Left ventricle myocardium inferior (tissue), 1 donor: ENCODE data around the gene DLK1. TPM values are rescaled to one million over a fixed set of nuclear protein-coding genes. Genes with fewer than 3 reads are reported as not detected.

Experiments
- DNase-seq: peaks from one replicate; pipeline ENCODE4 v3.0.0-alpha.2; 2020
- H3K27ac ChIP-seq: fragments of 200-600 bp; replicated peaks from 2 replicates; pipeline ENCODE4 v1.8.0; 2021
- H3K27me3 ChIP-seq: fragments of 200-600 bp; 2 replicates; pipeline ENCODE4 v1.8.0; 2021; ENCODE audit warnings: low read depth
- H3K36me3 ChIP-seq: fragments of 200-600 bp; 2 replicates; pipeline ENCODE4 v1.8.0; 2021
- H3K4me1 ChIP-seq: fragments of 200-600 bp; 2 replicates; pipeline ENCODE4 v1.8.0; 2021
- H3K4me3 ChIP-seq: fragments of 200-600 bp; 2 replicates; pipeline ENCODE4 v1.8.0; 2021; ENCODE audit warnings: mild to moderate bottlenecking, moderate library complexity
- H3K9me3 ChIP-seq: fragments of 200-600 bp; replicated peaks from 2 replicates; pipeline ENCODE4 v1.8.0; 2021
- CTCF ChIP-seq: fragments of 200-600 bp; IDR thresholded peaks from 2 replicates; pipeline ENCODE4 v1.8.0; 2021; ENCODE audit warnings: antibody characterized with exemption, mild to moderate bottlenecking, borderline replicate concordance
- intact Hi-C: fragments of 100-400 bp; cut with micrococcal nuclease; formaldehyde crosslinking; loops from one replicate; pipeline ENCODE4 v1.11.0; 2022
- total RNA-seq: library from RNA; stranded (reverse); fragmentation: NEBNext Ultra II Directional; extraction: Animal tissue kit (Norgen Biotek cat#: 25700); gene quantifications from one replicate; pipeline ENCODE4 v1.2.1, GENCODE V29; 2021
- donor health status: DM: no; HTN: yes; CAD: no; lungs with severe emphysema.

DLK1 gene
- total RNA-seq, 1 donor from 2014 or later, result 2.8 TPM

DNA sequence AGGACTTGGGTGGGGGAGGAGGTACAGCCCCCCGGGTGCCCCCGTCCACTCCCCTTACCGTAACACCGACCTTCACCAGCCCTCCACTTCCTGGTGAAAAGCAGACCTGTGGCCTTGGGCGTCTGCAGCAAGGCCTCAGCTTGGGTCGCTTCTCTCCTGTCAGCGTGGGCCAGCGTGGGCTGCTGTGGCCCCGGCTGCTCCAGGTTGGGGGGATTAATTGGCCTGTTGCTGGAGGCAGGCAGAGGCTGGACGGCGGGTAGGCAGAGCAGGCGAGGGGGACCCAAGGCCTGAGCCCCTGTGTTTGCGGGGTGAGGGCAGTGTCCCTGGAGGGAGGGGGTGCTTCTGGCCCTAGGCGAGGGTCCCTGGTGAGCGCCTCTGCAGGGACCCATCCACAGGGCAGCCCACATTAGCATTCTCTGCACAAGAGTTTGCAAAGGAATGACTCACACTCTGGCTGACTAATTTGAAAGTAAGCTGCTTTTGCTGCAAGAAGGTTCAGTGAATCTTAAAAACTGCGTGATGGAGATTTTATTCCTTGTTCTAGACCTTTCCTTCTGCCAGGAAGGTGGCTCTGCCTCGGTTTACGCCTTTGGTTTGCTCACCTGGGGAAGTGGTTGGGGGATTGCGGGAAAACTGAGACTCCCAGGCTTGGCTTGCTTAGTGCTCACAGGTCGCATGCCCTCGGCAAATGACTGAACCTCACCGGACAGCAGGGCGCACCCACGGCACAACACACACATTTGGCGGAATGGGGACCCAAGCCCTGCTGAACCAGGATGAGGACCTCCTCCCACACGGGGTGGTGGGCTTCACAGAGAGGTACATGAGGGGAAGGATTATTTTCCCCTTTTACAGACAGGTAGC, 37.9 kb upstream of the DLK1 start:
- Histone ChIP-seq H3K36me3 (no peaks in the 10 kb centered on the region), H3K4me3 (no peak overlapping the region), H3K27me3 (peaks cover 68% of the 10 kb centered on the region), H3K27ac (no peak overlapping the region), H3K4me1 (peaks cover 3% of the 10 kb centered on the region), H3K9me3 (no peaks in the 10 kb centered on the region)
- no peak for DNase-seq
- TF ChIP-seq CTCF, result no peak
- intact Hi-C loops, result no loop called here

- H3K36me3 ChIP-seq, result no peaks in the 10 kb centered on the region
- intact Hi-C loops, result no loop called here
- H3K27me3 ChIP-seq, result peaks cover 87% of the 10 kb centered on the region
- peaks cover 3% of the 10 kb centered on the region for H3K4me1 ChIP-seq
- no peaks in the 10 kb centered on the region for H3K9me3 ChIP-seq
- no peak overlapping the region for H3K27ac ChIP-seq
- H3K4me3 ChIP-seq, result no peak overlapping the region
- DNase-seq, result no peak
- TF ChIP-seq CTCF, result no peak
These were observed 36.0 kb upstream of the DLK1 start for GRCh38 chr14:100690672-100691071.

DNA sequence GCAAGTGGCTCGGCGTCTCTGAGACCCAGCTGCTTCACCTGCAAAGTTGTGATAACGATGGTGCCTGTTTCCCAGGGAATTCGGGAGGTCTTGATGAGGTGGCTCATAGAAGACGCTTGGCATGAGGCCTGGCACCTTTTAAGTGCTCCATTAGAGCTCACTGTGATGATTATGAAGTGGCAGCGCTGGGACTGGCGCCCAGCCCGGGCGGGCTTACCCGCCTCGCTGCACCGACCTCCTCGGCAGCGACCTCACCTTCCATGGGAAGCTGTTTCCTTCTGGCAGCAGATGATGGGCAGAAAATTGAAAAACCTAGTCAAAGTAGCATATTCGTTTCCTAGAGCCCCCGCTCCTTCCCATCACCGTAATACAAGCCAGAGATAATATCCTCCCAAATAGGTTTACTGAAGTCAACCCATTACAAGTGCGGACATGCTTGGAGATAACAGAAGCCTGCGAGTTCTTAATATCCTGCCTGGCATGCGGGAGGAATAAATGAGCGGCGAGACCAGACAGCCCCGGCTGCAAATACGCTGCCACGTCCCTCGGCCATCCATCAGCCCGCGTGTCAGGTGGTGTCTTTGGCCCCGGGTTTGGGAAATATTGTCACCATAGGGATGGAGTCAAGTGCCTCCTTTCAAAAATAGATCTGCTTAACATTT, 35.2 kb upstream of the DLK1 start:
- Histone ChIP-seq H3K4me1 (peaks cover 3% of the 10 kb centered on the region), H3K36me3 (no peaks in the 10 kb centered on the region), H3K27me3 (peaks cover 95% of the 10 kb centered on the region), H3K9me3 (no peaks in the 10 kb centered on the region), H3K4me3 (no peak overlapping the region), H3K27ac (no peak overlapping the region)
- no peak for DNase-seq
- intact Hi-C loops, result no loop called here
- TF ChIP-seq CTCF, result no peak

DNA sequence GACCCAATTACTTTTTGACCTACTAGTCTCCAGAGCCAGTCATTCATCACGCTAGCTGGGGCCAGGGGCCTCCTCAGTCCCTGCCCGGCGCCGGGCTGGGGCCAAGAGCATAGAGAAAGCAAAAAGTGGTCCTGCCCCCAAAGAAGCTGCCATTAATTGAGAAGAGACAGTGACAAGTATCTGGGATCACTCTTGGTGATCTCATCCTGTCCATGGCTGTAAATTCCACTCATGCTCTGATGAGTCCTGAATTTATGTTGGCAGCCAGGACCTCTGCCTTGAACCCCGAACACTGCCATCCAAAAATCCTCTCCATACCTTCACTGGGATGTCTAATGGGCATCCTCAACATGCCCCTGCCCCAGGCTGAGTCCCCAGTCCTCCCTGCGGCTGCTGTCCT, 34.4 kb upstream of the DLK1 start:
- DNase-seq, result no peak
- Histone ChIP-seq H3K4me3 (no peak overlapping the region), H3K36me3 (no peaks in the 10 kb centered on the region), H3K27me3 (peaks cover 97% of the 10 kb centered on the region), H3K9me3 (no peaks in the 10 kb centered on the region), H3K4me1 (peaks cover 3% of the 10 kb centered on the region), H3K27ac (no peak overlapping the region)
- no peak for TF ChIP-seq CTCF
- intact Hi-C loops, result no loop called here

DNA sequence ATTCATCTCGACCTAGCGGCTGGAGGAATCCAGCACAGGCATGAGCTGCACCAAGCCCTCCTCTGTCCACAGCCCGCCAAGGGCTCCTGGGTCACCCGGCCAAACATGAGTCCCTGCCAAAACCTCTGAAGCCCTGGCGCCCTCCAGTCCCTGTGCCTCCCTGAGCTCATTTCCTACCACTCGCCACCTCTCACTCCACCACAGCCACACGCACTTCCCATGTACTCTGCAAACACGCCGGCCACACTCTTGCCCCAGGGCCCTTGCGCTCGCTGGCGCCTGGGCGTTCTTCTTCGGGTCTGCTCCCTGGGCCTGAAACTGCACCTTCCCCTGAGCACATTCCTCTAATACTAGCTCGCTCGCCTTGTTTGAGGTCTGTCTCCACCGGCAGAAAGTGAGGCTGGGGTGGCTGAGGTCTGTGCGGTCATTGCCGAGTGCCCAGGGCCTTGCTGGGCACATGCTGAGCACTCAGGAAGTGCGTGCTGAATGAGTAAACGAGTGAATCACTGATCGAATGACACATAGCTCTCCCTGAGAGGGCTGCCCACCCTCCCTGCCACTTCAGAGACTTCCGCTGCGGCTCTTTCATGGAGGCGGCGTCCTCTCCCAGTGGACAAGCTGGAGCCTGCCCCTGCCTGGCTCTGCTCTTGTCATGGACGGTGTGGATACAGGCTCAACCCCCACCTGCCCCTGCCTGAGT, 33.7 kb upstream of the DLK1 start:
- H3K36me3 ChIP-seq, result no peaks in the 10 kb centered on the region
- H3K4me1 ChIP-seq, result peaks cover 3% of the 10 kb centered on the region
- peaks cover 97% of the 10 kb centered on the region for H3K27me3 ChIP-seq
- intact Hi-C loops, result no loop called here
- no peak for TF ChIP-seq CTCF
- no peak for DNase-seq
- H3K27ac ChIP-seq, result no peak overlapping the region
- H3K4me3 ChIP-seq, result no peak overlapping the region
- H3K9me3 ChIP-seq, result no peaks in the 10 kb centered on the region
